Measurements from ENCODE around the gene TH. TPM values are rescaled to one million over a fixed set of nuclear protein-coding genes. Genes with fewer than 3 reads are reported as not detected.
"Not testable (repeated sequence)": the region's sequence is repeated elsewhere in the genome, so short reads cannot be mapped to it uniquely, and the experiment has no call there.

Gene TH
- polyA plus RNA-seq, 10 donors, result 0.21 to 1.2 (median 0.65) TPM

DNA sequence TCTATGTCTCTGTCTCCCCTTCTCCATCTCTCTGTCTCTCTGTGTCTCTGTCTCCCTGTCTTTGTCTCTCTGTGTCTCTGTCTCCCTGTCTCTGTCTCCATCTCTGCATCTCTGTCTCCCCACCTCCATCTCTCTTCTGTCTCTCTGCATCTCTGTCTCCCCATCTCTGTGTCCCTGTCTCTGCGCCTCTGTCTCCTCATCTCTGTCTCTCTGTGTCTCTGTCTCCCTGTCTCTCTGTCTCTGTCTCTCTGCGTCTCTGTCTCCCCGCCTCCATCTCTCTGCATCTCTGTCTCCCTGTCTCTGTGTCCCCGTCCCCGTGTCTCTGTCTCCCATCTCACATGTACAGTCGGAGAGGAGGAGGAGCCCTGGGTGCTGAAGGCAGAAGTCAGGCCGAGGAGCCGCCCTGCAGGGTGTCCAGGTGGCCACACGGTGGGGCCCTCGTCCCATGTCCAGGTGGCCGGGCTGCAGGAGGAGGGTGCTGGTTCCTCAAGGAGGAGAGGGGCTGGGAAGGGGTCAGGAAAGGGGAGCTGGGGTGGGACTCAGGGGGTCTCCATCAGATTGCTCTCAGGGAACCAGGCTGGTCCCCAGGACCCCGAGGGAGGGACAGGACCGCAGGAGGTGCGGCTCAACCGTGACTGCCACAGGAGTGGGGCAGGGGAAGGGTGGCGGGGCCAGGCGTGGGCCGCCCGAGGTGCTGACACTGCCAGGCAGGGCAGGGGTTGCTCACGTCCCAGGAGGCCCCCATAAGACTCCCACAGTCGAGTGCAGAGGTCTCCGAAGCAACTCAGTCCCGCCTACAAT is 25.6 kb upstream of the TH start:
- DNase-seq, result peak; percentile 44 to 85 (median 70)

DNA sequence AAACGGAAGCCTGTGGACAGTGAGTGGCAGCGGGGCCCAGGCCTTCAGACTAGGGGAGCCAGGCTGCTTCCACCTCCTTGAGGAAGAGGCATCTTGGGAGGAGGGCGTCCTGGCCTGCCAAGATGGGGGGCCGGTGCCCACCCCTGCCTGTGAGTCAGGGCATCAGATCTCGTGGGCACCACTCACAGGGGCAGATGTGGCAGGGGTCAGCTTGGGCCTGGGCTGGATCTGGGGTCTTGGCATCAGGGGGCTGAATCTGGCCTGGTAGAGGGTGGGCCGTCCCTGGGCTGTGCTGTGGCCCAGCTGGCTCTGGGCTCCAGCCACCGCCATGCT is 24.1 kb upstream of the TH start:
- DNase-seq, result no peak

DNA sequence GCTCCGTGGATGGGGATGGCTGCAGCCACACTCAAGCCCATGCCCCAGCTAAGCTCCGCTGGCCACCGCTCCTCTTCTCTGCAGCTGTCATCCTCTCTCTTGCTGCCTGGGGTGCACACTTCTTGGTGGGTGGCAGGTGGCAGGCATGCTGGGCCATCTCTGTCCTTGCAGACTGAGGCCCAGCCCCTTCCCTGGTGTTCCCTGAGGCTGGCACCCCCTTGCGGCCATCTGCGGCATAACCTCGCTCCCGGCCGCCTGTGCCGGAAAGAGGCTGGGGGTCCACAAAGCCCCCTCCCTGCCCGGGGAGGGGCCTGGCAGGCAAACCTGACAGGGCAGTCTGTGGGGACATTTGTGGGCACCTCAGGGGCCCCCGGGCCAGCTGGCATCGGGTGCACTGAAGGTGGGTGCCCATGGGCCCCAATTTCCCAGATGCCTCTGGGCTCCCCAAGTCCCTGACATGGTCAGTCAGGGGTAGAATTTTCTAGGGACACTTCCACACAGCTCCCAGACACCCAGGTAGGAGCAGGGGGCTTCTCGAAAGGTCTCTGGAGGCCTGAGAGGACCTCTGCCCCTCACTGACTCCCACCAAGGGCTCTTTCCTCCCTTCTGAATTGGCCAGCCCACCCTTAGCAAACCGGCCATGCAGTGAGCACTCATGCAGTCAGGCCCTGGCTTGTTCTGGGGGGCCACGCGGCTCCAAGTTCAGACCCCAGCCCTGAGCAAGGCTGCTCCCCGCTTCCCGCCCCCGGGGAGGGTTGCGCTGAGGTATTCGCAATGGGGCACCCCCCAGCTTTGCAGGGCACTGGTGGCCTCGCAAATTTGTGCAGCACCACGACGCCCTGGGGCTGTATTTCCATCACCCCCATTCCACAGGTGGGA is 23.5 kb upstream of the TH start:
- peak; percentile 23 to 64 (median 50) for DNase-seq

DNA sequence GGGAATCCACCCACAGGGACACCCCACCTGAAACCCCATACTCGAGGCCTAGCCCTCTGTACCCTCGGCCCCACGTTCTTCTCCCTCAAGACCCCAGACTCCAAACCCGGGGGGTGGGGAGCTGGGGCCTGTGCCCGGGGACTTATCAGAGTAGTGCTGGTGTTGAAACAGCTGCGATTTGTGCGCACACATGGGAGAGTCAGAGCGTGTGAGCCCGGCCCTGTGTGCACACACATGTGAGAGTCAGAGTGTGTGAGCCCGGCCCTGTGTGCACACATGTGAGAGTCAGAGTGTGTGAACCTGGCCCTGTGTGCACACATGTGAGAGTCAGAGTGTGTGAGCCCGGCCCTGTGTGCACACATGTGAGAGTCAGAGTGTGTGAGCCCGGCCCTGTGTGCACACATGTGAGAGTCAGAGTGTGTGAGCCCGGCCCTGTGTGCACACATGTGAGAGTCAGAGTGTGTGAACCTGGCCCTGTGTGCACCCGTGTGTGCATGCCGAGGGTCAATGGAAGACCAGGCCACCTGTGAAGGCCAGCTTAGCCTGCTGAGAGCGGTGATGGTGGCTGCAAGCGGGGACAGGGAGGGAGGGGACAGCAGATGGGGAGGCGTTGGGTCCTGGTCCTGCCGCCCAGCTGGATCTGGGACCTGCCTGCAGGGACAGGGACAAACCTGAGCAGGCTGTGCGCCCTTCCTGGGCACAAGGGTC is 22.4 kb upstream of the TH start:
- DNase-seq, result not testable (repeated sequence)

DNA sequence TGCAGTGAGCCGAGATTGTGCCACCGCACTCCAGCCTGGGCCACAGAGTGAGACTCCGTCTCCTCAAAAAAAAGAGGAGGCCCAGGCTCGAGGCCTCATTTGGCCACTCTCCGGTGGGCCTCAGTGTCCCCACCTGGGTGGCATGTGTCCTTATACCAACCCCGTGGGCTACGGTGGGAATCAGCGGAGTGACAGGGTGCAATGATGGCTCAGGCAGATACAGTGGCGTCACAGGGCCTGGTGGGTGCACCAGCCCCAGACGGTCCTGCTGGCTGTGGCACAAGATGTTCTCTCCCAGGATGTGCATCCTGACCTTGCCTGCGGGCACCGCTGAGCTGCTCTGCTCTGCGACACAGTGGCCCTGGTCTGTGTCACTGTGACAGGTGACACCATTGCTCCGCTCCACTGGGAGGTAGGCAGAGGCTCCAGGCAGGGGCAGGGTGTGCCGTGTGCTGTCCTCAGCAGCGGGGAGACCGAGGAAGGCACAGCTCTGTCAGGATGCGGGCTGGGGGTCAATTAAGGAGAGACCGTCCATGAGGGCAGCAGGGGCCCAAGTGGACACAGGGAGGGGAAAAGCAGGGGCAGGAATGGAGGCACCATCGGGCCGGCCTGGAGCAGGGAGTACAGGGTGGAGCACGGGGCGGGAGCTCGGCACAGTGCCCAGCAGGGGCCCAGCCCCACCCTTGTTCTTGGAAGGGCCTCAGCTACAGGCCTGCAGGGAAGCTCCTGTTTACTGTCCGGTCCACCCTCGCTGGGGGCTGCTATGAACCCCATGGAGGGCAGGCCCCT is 21.7 kb upstream of the TH start:
- DNase-seq, result no peak

DNA sequence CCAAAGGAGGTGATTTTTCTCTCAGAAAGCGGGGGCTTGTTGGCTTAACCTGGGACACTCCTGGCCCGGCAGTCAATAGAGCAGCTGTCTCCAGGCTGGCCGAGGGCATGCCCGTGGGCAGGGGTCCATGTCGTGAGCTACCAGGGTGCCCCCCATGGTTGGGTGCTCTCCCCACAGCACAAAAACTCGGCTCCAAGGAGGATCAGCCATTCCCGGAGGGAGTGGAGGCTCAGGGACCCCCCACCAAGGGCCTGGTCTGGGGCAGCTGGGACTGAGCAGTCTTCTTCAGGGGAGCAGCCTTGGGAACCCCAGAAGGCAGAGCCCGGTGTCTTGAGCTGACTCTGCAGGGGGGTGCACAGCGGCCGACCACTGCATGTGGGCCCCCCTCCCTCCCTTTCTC is 20.8 kb upstream of the TH start:
- no peak for DNase-seq

DNA sequence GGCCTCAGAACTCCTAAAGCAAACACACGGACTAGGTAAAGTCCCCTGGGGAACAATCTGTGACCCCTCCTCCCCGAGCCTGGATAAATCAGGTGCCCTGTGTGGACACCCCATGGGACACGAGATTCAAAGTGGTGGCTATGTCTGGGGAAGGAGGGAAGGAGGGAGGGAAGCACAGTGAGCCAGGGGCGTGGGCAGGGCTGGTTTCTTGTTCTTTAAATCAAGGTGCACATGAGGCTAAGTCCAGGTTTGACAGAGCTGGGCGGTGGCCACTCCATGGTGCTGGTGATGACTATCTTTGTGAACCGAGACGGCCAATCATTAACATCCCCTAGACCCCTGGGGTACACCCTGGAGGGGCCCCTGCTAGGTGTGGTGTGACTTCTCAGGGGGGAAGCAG is 20.3 kb upstream of the TH start:
- DNase-seq, result no peak

DNA sequence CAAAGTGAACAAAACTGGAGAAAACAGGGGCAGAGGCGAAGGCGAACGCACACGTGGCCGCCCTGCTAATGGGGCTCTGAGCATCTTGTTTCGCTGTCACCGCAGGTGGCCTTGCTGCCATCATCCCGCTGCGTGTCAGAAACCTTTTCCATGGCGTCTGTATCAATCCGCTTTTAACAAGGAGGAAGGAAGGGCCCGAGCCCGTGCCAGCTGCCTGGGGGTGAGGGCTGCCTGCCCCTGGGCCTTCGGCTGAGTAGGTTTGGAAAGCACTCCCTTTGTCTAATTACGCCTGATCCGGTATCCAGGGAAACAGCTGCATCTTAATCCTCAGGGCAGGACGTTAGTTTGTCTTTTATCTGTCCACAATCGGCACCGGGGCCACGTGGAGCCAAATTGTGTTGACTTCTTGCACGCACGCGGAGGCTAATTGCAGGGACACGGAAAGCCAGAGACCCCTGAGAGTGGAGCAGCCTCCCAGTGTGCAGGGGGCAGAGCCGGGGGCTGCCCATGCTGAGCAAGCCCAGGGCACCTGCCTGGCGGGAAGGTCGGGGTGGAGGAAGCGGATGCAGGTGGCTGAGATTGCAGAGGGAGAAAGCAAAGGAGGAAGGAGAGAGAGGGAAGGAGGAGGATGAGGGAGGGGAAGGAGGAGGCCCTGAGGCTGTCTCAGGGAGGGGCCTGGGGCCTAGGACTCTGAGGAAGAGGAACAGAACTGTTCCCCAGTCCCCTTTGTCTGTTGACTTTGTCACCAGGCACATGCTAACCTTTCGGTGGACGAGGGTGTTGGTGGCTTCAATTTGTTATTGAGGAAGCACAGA is 19.2 kb upstream of the TH start:
- peak in 1 of 3 donors; percentile 57 for DNase-seq

DNA sequence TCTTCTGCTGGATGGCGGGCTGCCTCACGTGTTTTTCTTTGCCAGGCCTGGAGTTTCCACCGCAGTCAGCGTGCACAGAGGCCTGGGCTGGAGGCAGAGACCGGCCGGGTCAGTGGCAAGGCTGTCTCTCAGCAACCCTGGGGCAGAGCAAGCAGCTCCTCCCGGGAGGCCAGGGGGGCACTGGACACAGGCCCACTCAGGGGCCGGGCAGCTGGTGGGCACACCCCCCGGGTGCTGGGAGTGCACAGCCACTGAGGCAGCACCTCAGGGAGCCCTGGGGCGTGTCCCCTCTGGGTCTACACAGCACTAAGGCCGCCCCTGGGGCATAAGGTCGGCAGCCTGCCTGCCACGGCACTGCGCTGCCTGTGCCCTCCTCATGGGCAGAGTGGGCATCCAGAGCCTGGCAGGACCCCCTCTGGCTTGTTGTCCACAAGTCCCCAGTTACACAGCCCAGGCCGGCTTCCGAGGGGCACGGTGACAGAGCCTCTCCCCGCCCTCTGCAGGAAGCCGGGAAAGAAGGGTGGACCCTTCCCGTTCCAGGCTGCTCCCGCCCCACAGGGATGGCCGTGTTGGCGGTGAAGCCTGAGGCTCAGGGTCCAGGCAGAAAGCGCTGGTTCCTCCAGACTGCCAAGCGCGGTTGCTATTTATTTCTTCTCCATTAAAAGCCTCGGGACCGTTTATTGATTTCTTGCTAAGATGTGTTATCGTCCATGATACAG is 18.5 kb upstream of the TH start:
- peak in 1 of 3 donors; percentile 59 for DNase-seq

DNA sequence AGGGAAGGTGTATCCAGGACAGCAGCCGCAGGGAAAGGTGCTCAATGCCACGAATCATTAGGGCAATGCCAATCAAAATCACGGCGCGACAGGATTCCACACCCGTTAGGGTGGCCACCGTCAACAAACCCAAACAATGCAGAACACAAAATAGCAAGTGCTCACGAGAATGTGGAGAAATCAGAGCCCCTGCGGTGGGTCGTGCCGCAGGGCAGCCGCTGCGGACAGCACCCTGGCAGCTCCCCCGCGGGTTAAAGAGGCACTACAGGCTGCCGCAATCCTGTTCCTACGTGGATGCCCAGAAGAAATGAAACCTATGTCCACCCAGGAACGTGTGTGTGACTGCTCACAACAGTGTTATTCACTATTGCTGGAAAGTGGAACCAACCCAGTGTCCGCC is 17.1 kb upstream of the TH start:
- no peak for DNase-seq

DNA sequence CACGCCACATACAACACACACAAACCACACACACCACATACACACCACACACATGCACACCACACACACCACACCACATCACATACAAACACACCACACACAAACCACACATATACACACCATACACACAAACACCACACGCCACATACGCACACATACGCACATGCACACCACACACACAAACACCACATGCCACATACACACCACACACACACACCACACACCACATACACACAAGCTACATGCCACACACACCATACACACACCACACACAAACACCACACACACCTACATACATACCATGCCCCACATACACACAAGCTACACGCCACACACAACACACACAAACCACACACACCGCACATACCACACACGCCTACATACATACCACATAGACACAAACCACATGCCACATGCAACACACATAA is 15.7 kb upstream of the TH start:
- DNase-seq, result no peak

DNA sequence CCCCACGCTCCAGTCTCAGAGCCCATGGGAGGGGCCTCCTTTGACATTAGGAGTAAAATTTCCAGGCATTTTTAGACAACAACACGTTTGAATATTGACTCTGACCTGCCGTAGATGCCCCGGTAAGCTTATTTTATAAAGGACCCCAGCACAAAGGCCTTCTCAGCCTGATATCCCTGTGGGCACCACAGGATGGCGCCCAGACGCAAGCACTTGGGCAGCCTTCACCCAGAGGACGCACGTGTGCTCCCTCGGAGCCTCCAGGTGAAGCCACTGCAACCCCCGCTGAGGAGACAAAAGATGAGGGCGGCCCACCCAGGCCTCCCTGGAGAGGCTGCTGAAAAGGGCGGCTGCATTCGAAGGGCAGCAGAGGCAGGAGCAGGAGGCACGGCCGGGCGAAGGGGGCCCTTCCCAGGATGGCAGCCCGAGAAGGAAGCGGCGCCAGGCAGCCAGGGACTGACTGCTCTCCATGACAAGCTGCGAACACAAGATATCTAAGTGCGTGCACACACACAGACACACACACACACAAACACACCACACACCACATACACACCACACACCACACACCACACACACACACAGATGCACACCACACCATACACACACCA is 15.2 kb upstream of the TH start:
- DNase-seq, result no peak

DNA sequence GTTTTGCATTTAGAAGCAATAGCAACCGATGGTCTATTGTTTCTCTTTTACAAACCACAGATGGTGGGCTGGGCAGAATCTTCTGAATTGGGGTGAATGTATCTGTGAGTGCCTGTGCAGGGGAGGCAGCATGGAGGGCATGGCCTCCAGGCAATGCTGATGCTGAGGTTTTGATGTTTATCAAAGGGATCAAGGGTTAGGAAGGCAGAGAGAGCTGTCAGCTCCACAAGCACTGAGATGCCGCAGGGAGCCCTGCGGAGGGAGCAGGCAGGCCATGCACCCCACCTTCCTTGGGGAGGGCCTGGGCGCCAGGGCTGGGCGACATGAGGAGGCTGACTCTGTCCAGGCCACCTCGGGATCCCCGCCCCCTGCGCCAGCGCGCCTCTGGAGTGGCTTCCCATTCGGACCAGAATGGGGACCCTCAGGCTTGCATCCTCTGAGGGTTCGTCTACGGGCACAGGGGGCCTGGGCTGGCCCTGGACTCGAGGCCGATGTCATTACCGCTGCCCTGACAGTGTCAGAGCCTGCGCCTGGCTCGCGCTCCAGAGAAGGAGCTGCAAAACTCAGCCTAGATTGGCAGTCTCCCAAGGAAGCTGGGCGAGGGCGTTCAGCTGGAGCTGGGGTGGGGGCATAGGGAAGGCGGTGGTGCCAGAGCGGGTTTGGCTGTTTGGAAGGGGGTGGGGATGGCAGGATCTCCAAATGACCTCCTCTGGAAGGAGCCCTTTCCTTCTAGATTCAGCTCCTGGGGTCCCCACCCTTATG is 13.9 kb upstream of the TH start:
- DNase-seq, result no peak

DNA sequence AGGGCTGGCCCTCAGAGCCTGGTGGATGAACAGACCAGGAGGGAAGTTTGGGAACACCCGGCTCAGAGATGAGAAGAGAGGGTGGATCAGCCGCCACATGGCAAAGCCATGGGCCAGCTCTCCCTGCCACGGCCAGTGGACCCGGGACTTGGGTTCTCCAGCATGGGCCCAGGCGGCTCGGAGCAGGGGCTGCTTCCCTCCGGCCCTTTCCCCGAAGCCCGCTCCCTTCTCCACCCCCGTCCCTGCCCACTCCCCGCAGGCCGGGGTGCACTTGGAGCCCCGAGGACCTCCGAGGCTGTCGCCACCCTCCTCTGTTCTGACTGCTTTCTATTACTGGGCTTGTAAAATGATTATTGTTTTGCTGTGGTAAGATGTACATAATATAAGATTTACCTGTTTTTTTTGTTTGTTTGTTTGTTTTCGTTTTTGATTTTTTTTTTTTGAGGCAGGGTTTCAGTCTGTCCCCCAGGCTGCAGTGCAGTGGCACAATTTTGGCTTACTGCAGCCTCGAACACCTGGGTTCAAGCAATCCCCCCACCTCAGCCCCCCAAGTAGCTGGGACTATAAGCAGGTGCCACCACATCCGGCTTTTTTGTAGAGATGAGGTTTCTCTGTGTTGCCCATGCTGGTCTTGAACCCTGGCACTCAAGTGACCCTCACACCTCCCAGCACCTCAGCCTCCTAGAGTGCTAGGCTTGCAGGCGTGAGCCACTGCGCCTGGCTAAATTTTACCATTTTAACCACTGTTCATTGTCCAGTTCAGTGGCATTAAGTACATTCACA is 11.3 kb upstream of the TH start:
- no peak for DNase-seq

DNA sequence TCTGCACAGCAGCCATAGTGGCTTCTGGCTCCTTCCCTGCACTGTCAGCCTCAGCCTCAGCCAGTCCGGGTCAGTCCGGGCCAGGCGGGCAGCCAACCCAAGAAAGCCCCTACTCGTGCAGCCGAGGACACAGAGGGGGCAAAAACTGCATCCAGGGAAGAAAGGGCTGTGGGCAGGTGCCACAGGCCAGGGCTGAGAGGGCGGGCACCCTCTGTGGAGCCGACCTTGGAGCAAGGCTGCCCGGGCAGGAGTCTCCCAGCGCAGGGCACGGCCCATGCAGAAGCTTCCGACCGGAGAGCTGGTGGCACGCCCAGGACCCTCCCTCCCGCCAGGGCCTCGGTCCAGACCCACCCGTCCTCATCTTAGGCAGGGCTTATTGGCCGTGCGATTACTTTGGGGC is 10.5 kb upstream of the TH start:
- no peak for DNase-seq

DNA sequence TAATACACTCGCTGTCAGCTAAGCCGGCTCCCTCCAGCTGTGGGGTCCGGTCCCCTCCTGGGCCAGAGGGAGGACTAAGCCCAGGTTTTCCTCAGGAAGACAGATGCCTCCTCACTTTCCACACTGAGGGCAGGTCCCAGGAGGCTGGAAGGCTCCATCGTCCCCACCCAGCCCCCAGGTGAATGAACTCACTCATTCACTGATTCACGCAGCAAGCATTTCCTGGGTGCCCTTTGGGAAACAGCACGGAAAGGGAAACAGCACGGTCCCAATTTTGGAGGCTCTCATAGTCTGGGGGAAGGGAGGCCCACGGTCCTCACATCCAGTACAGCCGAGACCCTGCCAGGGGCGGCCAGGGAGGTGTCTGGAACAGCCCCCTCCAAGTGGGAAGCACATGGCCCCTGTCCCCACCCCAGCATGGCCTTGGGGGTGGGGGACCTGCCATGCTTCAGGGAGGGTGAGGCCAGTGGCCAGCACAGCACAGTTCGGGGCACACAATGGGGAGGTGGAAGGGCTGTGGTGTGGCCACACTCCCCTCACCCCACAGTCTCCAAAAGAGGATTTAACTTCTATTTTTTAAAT is 9.3 kb upstream of the TH start:
- no peak for DNase-seq

DNA sequence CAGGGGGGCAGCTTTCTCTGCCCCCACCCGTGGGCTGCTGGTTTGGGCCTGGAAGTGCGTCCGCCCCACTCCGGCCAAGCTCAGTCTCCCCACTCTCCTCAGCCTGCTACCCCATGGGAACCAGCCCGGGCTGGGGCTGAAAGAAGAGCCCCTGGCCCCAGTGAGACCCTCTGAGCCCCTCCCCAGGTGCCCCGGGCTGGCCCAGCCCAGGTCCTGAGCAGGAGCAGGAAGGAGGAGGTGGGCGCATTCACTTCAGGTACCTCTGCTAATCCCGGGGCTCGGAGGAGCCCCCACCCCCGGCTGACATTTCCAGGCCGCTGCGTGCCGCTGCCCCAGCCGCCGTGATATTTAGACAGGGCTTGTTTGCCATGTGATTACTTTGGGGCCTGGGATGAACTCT is 8.7 kb upstream of the TH start:
- no peak for DNase-seq

DNA sequence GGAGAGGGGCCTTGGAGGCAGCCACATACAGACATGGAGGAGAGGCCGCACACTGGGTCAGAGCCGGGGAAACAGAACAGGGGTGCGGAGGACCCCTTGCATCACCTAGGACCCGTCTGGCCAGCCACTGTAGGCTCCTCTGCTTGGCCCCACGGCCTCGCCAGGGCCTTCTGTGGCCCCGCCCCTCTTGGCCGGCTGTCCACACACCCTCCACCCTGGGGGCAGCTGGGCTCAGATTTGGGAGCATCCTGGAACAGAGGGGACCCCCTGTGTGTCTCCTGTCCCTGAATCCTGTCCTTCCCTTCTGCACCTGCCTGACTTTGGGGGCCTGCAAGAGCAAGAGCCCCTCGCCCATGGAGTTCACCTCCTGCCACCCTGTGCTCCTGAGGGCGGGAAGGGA is 7.9 kb upstream of the TH start:
- no peak for DNase-seq

Data from muscle of back (tissue), 11 donors.